Measurements from ENCODE around the gene MFF. TPM values are rescaled to one million over a fixed set of nuclear protein-coding genes. Genes with fewer than 3 reads are reported as not detected.
"Not testable (repeated sequence)": the region's sequence is repeated elsewhere in the genome, so short reads cannot be mapped to it uniquely, and the experiment has no call there.

Gene MFF
- polyA plus RNA-seq, 3 donors from 2014 or later = 122 to 159 (median 148) TPM

- Mint-ChIP-seq H3K27ac (no peak overlapping the region), H3K4me1 (no peaks in the 10 kb centered on the region)
Measured at GRCh38 chr2:227348324-227348723, 23.3 kb downstream of the MFF start.

GRCh38 chr2:227349989-227350612 is 25.1 kb downstream of the MFF start:
- Mint-ChIP-seq H3K36me3 (peaks cover 18 to 42% (median 26%) of the 10 kb centered on the region in 3 donors), H3K4me1 (no peaks in the 10 kb centered on the region), H3K27ac (no peak overlapping the region), H3K4me3 (no peak overlapping the region), H3K9me3 (no peaks in the 10 kb centered on the region), H3K27me3 (ENCODE audit: low read depth in 3 of 3) (no peaks in the 10 kb centered on the region)
- no peak for DNase-seq

More at GRCh38 chr2:227348324-227348723, 23.3 kb downstream of the MFF start:
- H3K9me3 Mint-ChIP-seq = no peaks in the 10 kb centered on the region
- H3K4me3 Mint-ChIP-seq = no peak overlapping the region
- DNase-seq = no peak
- H3K36me3 Mint-ChIP-seq = peaks cover 18 to 38% (median 26%) of the 10 kb centered on the region in 3 donors
- H3K27me3 Mint-ChIP-seq (ENCODE audit: low read depth in 3 of 3) = no peaks in the 10 kb centered on the region

- Mint-ChIP-seq H3K4me3 (no peak overlapping the region), H3K27me3 (ENCODE audit: low read depth in 3 of 3) (no peaks in the 10 kb centered on the region), H3K4me1 (no peaks in the 10 kb centered on the region), H3K36me3 (peaks cover 18 to 39% (median 27%) of the 10 kb centered on the region in 3 donors), H3K9me3 (no peaks in the 10 kb centered on the region), H3K27ac (peak overlapping the region in 1 of 6 donors; percentile 14)
- no peak for DNase-seq
Measured at GRCh38 chr2:227351639-227352038, 26.6 kb downstream of the MFF start.

GRCh38 chr2:227360351-227360750 is 35.3 kb downstream of the MFF start:
- DNase-seq = no peak
- Mint-ChIP-seq H3K4me3 (no peak overlapping the region), H3K36me3 (peaks cover 21 to 46% (median 34%) of the 10 kb centered on the region in 3 donors), H3K27ac (no peak overlapping the region), H3K27me3 (ENCODE audit: low read depth in 3 of 3) (no peaks in the 10 kb centered on the region), H3K4me1 (no peaks in the 10 kb centered on the region), H3K9me3 (no peaks in the 10 kb centered on the region)

- Mint-ChIP-seq H3K4me3 (no peak overlapping the region), H3K4me1 (no peaks in the 10 kb centered on the region), H3K36me3 (peaks cover 8 to 25% (median 19%) of the 10 kb centered on the region in 3 donors), H3K27me3 (ENCODE audit: low read depth in 3 of 3) (no peaks in the 10 kb centered on the region), H3K27ac (no peak overlapping the region), H3K9me3 (no peaks in the 10 kb centered on the region)
- no peak for DNase-seq
Measured at GRCh38 chr2:227363756-227364155, 38.7 kb downstream of the MFF start.

GRCh38 chr2:227364585-227365263 is 39.7 kb downstream of the MFF start:
- DNase-seq; H3K4me1 Mint-ChIP-seq; H3K4me3 Mint-ChIP-seq; H3K9me3 Mint-ChIP-seq; H3K27me3 Mint-ChIP-seq (ENCODE audit: low read depth in 3 of 3): not testable (repeated sequence)
- H3K36me3 Mint-ChIP-seq = peaks cover 2 to 17% (median 11%) of the 10 kb centered on the region in 3 donors
- peak overlapping the region in 1 of 6 donors; percentile 40 for H3K27ac Mint-ChIP-seq

- DNase-seq = no peak
- no peak overlapping the region for H3K27ac Mint-ChIP-seq
- H3K36me3 Mint-ChIP-seq = peaks cover 0 to 10% (median 3%) of the 10 kb centered on the region in 3 donors
- H3K4me3 Mint-ChIP-seq = no peak overlapping the region
- H3K9me3 Mint-ChIP-seq = no peaks in the 10 kb centered on the region
- H3K4me1 Mint-ChIP-seq = no peaks in the 10 kb centered on the region
- no peaks in the 10 kb centered on the region for H3K27me3 Mint-ChIP-seq (ENCODE audit: low read depth in 3 of 3)
Measured at GRCh38 chr2:227365833-227366232, 40.8 kb downstream of the MFF start.

GRCh38 chr2:227366769-227367426 is 41.8 kb downstream of the MFF start:
- Mint-ChIP-seq H3K36me3 (no peaks in the 10 kb centered on the region), H3K27me3 (ENCODE audit: low read depth in 3 of 3) (no peaks in the 10 kb centered on the region), H3K4me1 (no peaks in the 10 kb centered on the region), H3K4me3 (no peak overlapping the region), H3K27ac (no peak overlapping the region), H3K9me3 (no peaks in the 10 kb centered on the region)
- no peak for DNase-seq

- no peaks in the 10 kb centered on the region for H3K9me3 Mint-ChIP-seq
- no peak overlapping the region for H3K4me3 Mint-ChIP-seq
- no peaks in the 10 kb centered on the region for H3K27me3 Mint-ChIP-seq (ENCODE audit: low read depth in 3 of 3)
- no peaks in the 10 kb centered on the region for H3K36me3 Mint-ChIP-seq
- no peak for DNase-seq
- no peak overlapping the region for H3K27ac Mint-ChIP-seq
- H3K4me1 Mint-ChIP-seq = no peaks in the 10 kb centered on the region
Measured at GRCh38 chr2:227367427-227367795, 42.4 kb downstream of the MFF start.

- Mint-ChIP-seq H3K4me3 (no peak overlapping the region), H3K9me3 (no peaks in the 10 kb centered on the region), H3K4me1 (peaks cover 0 to 3% of the 10 kb centered on the region in 2 donors), H3K36me3 (no peaks in the 10 kb centered on the region), H3K27ac (no peak overlapping the region), H3K27me3 (ENCODE audit: low read depth in 3 of 3) (peaks cover 0 to 6% (median 0%) of the 10 kb centered on the region in 3 donors)
- no peak for DNase-seq
Measured at GRCh38 chr2:227368574-227368973, 43.5 kb downstream of the MFF start.

- Mint-ChIP-seq H3K27ac (no peak overlapping the region), H3K4me3 (no peak overlapping the region), H3K4me1 (peaks cover 5 to 7% of the 10 kb centered on the region in 2 donors)
Measured at GRCh38 chr2:227370092-227370491, 45.0 kb downstream of the MFF start.

GRCh38 chr2:227370791-227371312 is 45.8 kb downstream of the MFF start:
- no peak overlapping the region for H3K27ac Mint-ChIP-seq
- peaks cover 5 to 7% of the 10 kb centered on the region in 2 donors for H3K4me1 Mint-ChIP-seq
- H3K9me3 Mint-ChIP-seq = no peaks in the 10 kb centered on the region
- no peak overlapping the region for H3K4me3 Mint-ChIP-seq
- peaks cover 0 to 6% (median 0%) of the 10 kb centered on the region in 3 donors for H3K27me3 Mint-ChIP-seq (ENCODE audit: low read depth in 3 of 3)
- H3K36me3 Mint-ChIP-seq = no peaks in the 10 kb centered on the region
- no peak for DNase-seq

More at GRCh38 chr2:227370092-227370491, 45.0 kb downstream of the MFF start:
- DNase-seq = no peak
- H3K9me3 Mint-ChIP-seq = no peaks in the 10 kb centered on the region
- H3K36me3 Mint-ChIP-seq = no peaks in the 10 kb centered on the region
- peaks cover 0 to 6% (median 0%) of the 10 kb centered on the region in 3 donors for H3K27me3 Mint-ChIP-seq (ENCODE audit: low read depth in 3 of 3)

GRCh38 chr2:227373389-227373788 is 48.3 kb downstream of the MFF start:
- peaks cover 0 to 12% (median under 1%) of the 10 kb centered on the region in 3 donors for H3K27me3 Mint-ChIP-seq (ENCODE audit: low read depth in 3 of 3)
- no peak for DNase-seq
- H3K4me1 Mint-ChIP-seq = peaks cover 5 to 7% of the 10 kb centered on the region in 2 donors
- H3K9me3 Mint-ChIP-seq = no peaks in the 10 kb centered on the region
- H3K4me3 Mint-ChIP-seq = no peak overlapping the region
- H3K36me3 Mint-ChIP-seq = no peaks in the 10 kb centered on the region
- H3K27ac Mint-ChIP-seq = no peak overlapping the region

- Mint-ChIP-seq H3K27me3 (ENCODE audit: low read depth in 3 of 3) (peaks cover 0 to 12% (median 3%) of the 10 kb centered on the region in 3 donors), H3K4me3 (peak overlapping the region in 4 of 5 donors; percentile 23 to 40 (median 28)), H3K36me3 (no peaks in the 10 kb centered on the region), H3K27ac (no peak overlapping the region), H3K9me3 (no peaks in the 10 kb centered on the region), H3K4me1 (peaks cover 5 to 7% of the 10 kb centered on the region in 2 donors)
- DNase-seq = peak; percentile 39 to 46 (median 43)
Measured at GRCh38 chr2:227374158-227374557, 49.1 kb downstream of the MFF start.
